Ovary (tissue), 9 donors: ENCODE measurements around the gene DPT. TPM values are rescaled to one million over a fixed set of nuclear protein-coding genes. Genes with fewer than 3 reads are reported as not detected.
A peak's percentile ranks its signal among the peaks of the same experiment; 100 is the strongest.

ENCODE experiments used
- DNase-seq, 5 donors: peaks; one replicate each; pipeline ENCODE4 v3.0.0-alpha.2; 2019 to 2020
- H3K27ac ChIP-seq, 2 donors: fragments of 200-600 bp; one replicate each; pipeline versions ENCODE4 v1.5.1 to v1.8.0; 2019 to 2022
- H3K27me3 ChIP-seq: fragments of 200-600 bp; one replicate; pipeline ENCODE4 v1.8.0; 2022
- H3K36me3 ChIP-seq: fragments of 200-600 bp; sonication (generic); one replicate; pipeline ENCODE4 v1.5.1; 2019
- H3K4me1 ChIP-seq: one replicate; pipeline ENCODE4 v1.8.1; 2013; ENCODE audit warnings: mild to moderate bottlenecking, moderate library complexity; ENCODE audit not compliant: insufficient read depth
- H3K4me3 ChIP-seq: fragments of 200-600 bp; sonication (generic); one replicate; pipeline ENCODE4 v1.5.1; 2017
- H3K9me3 ChIP-seq, 2 donors: fragments of 200-600 bp in 1 of 2; sonication (generic) in 1 of 2; one replicate each; pipeline versions ENCODE4 v1.5.1 to v1.8.1; 2013 to 2019; ENCODE audit warnings: mild to moderate bottlenecking in 1 of 2, moderate library complexity in 1 of 2
- CTCF ChIP-seq, 3 donors: fragments of 450-650 bp in 2 of 3; fragments of 200-600 bp in 1 of 3; IDR thresholded peaks; one replicate each; pipeline versions ENCODE4 v1.5.1 to v1.8.0; 2016 to 2022; ENCODE audit warnings: antibody characterized with exemption in 3 of 3, mild to moderate bottlenecking in 1 of 3
- EP300 ChIP-seq: sonication (generic); formaldehyde crosslinking; IDR thresholded peaks from one replicate; pipeline ENCODE4 v1.6.1; 2017; ENCODE audit warnings: antibody characterized with exemption
- POLR2A ChIP-seq: fragments of 450-650 bp; IDR thresholded peaks from one replicate; pipeline ENCODE4 v1.6.1; 2017; ENCODE audit warnings: antibody characterized with exemption, mild to moderate bottlenecking, moderate library complexity
- WGBS, 3 donors: extraction: QIAGEN DNeasy Blood & Tissue Kit in 1 of 3; methylation state at CpG; one replicate each; pipeline versions ENCODE4 v1.1.5 to v1.1.7; 2013 to 2017; 5-methylcytosine and 5-hydroxymethylcytosine counted together
- intact Hi-C, 4 donors: fragments of 100-400 bp; cut with DNase I; formaldehyde crosslinking; loops; one replicate each; pipeline versions ENCODE4 v1.11.0 to v1.15.1; 2022 to 2023
- polyA plus RNA-seq, 2 donors: library from polyadenylated mRNA; stranded (reverse); fragments of 200-250 nt in 1 of 2; fragments of 350-450 nt in 1 of 2; fragmentation: Illumina TruSeq in 1 of 2; extraction: RNeasy Lipid Tissue Mini Kit (QIAGEN cat#74804) in 1 of 2; gene quantifications; one replicate each; pipeline ENCODE4 v1.2.3, GENCODE V29; 2013 to 2014
- total RNA-seq, 7 donors: library from RNA; depleted of rRNA in 2 of 7; stranded (reverse); fragments of >200 nt in 2 of 7; fragmentation: NEBNext Ultra II Directional in 3 of 7; extraction: Animal tissue kit (Norgen Biotek cat#: 25700) in 3 of 7; gene quantifications; one replicate each; pipeline versions ENCODE4 v1.1.0 to v1.2.4, GENCODE V29; 2016 to 2023
- donor health status: DM: no; HTN: no; CAD: no; lungs with moderate emphysema.
- donor health status: DM: no; HTN: no; CAD: no.
- donor health status: Bipolar disorder and iron deficiency.
- donor health status: DM: yes; HTN: yes; CAD: no.
- donor health status: DM: no; HTN: no; CAD: no.
- donor health status: DM: yes; HTN: yes; CAD: no.

Gene DPT
- total and polyA plus RNA-seq, 9 donors = 1.3 to 248 (median 4.8) TPM

- no peaks in the 10 kb centered on the region for H3K36me3 ChIP-seq
- intact Hi-C loops = no loop called here
- no peaks in the 10 kb centered on the region for H3K27me3 ChIP-seq
- no peak for TF ChIP-seq EP300
- no peak for TF ChIP-seq CTCF (IDR thresholded peaks at IDR 0.05)
- no peak for TF ChIP-seq POLR2A
- 88 to 90% (median 89%) methylated on average over 6 of the region's 6 CpGs for WGBS, 3 donors
- no peak overlapping the region for H3K4me3 ChIP-seq
- no peaks in the 10 kb centered on the region for H3K9me3 ChIP-seq
- H3K4me1 ChIP-seq = peaks cover 4% of the 10 kb centered on the region
- H3K27ac ChIP-seq = no peak overlapping the region
- DNase-seq = no peak
Observed at GRCh38 chr1:168654198-168654915, 74.6 kb downstream of the DPT start.

- 37 to 55% (median 43%) methylated on average over 2 of the region's 2 CpGs for WGBS, 3 donors
- H3K4me3 ChIP-seq = no peak overlapping the region
- no peaks in the 10 kb centered on the region for H3K9me3 ChIP-seq
- no peak overlapping the region for H3K27ac ChIP-seq
- no peak for TF ChIP-seq CTCF (IDR thresholded peaks at IDR 0.05)
- no peak for TF ChIP-seq EP300
- TF ChIP-seq POLR2A = no peak
- no peaks in the 10 kb centered on the region for H3K36me3 ChIP-seq
- intact Hi-C loops = no loop called here
- DNase-seq = peak in 1 of 5 donors; percentile 8
- no peaks in the 10 kb centered on the region for H3K27me3 ChIP-seq
- peaks cover 4% of the 10 kb centered on the region for H3K4me1 ChIP-seq
Observed at GRCh38 chr1:168653567-168653966, 75.4 kb downstream of the DPT start.

GRCh38 chr1:168645721-168646120 is 83.3 kb downstream of the DPT start:
- WGBS, 3 donors = 77 to 87% (median 87%) methylated on average over 3 of the region's 3 CpGs
- DNase-seq = no peak
- no peak overlapping the region for H3K4me3 ChIP-seq
- no peaks in the 10 kb centered on the region for H3K27me3 ChIP-seq
- no peaks in the 10 kb centered on the region for H3K36me3 ChIP-seq
- peaks cover 4% of the 10 kb centered on the region for H3K4me1 ChIP-seq
- intact Hi-C loops = no loop called here
- TF ChIP-seq POLR2A = no peak
- TF ChIP-seq CTCF (IDR thresholded peaks at IDR 0.05) = no peak
- TF ChIP-seq EP300 = no peak
- H3K27ac ChIP-seq = no peak overlapping the region
- no peaks in the 10 kb centered on the region for H3K9me3 ChIP-seq

Other genes starting within 250 kb of the DPT start
- gene XCL2, start 185.2 kb downstream of the DPT start, total RNA-seq = 1 to 10 TPM in 1 of 7 donors, under 1 TPM in 4, not detected in 2; 0.48 to 3.0 (median 0.68) TPM
- gene XCL2, start 185.2 kb downstream of the DPT start, polyA plus RNA-seq = 1 to 10 TPM in 1 of 2 donors, not detected in 1; 3.9 TPM
- under 1 TPM in 2 of 7 donors, not detected in 5; 0.15 to 0.25 TPM for gene XCL1, start 152.6 kb downstream of the DPT start, total RNA-seq
- 1 to 10 TPM in 1 of 2 donors, under 1 TPM in 1; 0.16 to 1.4 TPM for gene XCL1, start 152.6 kb downstream of the DPT start, polyA plus RNA-seq